SH-SY5Y (cell line): ENCODE data around the gene WNK3.

Experiments used
- GATA2 ChIP-seq: IDR thresholded peaks from 2 replicates; pipeline ENCODE4 v1.6.1; 2011; ENCODE audit warnings: mild to moderate bottlenecking, low read depth, low read length
- GATA3 ChIP-seq: IDR thresholded peaks from 2 replicates; pipeline ENCODE4 v1.6.1; 2011; ENCODE audit warnings: low read depth, mild to moderate bottlenecking, low read length, moderate library complexity

- TF ChIP-seq GATA2: no peak
- no peak for TF ChIP-seq GATA3
Observed at GRCh38 chrX:54292755-54293154, 65.1 kb downstream of the WNK3 start.
